Activated CD4-positive, alpha-beta memory T cell treated with anti-CD3 and anti-CD28 coated beads for 36 hours (primary cell): ENCODE data around the gene RNF213. TPM values are rescaled to one million over a fixed set of nuclear protein-coding genes. Genes with fewer than 3 reads are reported as not detected.

Experiments used
- CTCF ChIA-PET: fragments of 350-600 bp; sonication (Branson Sonifier 250); formaldehyde crosslinking; loops from one replicate; lab custom pipeline; 2021; ENCODE audit warnings: antibody characterized with exemption, inconsistent platforms; lab: Charles Lee
- POLR2A ChIA-PET: fragments of 350-600 bp; sonication (Branson Sonifier 250); formaldehyde crosslinking; loops from one replicate; lab custom pipeline; 2021; ENCODE audit warnings: antibody characterized with exemption; lab: Charles Lee
- DNase-seq: peaks from one replicate; pipeline ENCODE4 v3.0.0-alpha.2; 2020
- H3K27ac Mint-ChIP-seq: one replicate; pipeline ENCODE4 v1.8.0; 2021; ENCODE audit warnings: mixed read lengths
- H3K27me3 Mint-ChIP-seq: one replicate; pipeline ENCODE4 v1.8.0; 2021; ENCODE audit warnings: mixed read lengths
- H3K36me3 Mint-ChIP-seq: one replicate; pipeline ENCODE4 v1.8.0; 2021; ENCODE audit warnings: mixed read lengths
- H3K4me1 Mint-ChIP-seq: one replicate; pipeline ENCODE4 v1.8.0; 2021; ENCODE audit warnings: low read depth, mixed read lengths
- H3K4me3 Mint-ChIP-seq: one replicate; pipeline ENCODE4 v1.8.0; 2021; ENCODE audit warnings: mild to moderate bottlenecking, mixed read lengths
- H3K9me3 Mint-ChIP-seq: one replicate; pipeline ENCODE4 v1.8.0; 2021; ENCODE audit warnings: mixed read lengths
- intact Hi-C: fragments of 100-400 bp; cut with micrococcal nuclease; formaldehyde crosslinking; loops from one replicate; pipeline ENCODE4 v1.15.1; 2023
- total RNA-seq, 2 experiments: library from RNA; stranded (reverse); gene quantifications; one replicate each; pipeline ENCODE4 v1.2.3, GENCODE V29; 2021

Gene RNF213
- total RNA-seq, 2 experiments from 2014 or later, result 421 to 440 TPM

- peaks cover 10% of the 10 kb centered on the region for H3K27me3 Mint-ChIP-seq
- ChIA-PET POLR2A (interaction anchor here (0.9 to 1.0 kb wide), 2 partner anchors 13 to 135 kb away, joined by 3 read pairs; no protein-coding TSS in a partner anchor), CTCF (interaction anchor here (0.9 kb wide), 1 partner anchor 487 kb away, joined by 3 read pairs; no protein-coding TSS in a partner anchor)
- DNase-seq, result peak; percentile 18
- intact Hi-C loops, result loop anchor here (1.0 kb wide), 1 partner anchor 267 kb away; the partner anchor contains the start of gene EIF4A3
- H3K36me3 Mint-ChIP-seq, result no peaks in the 10 kb centered on the region
- H3K4me3 Mint-ChIP-seq, result peak overlapping the region; percentile 82
- no peak overlapping the region for H3K27ac Mint-ChIP-seq
- H3K9me3 Mint-ChIP-seq, result no peaks in the 10 kb centered on the region
- peaks cover 20% of the 10 kb centered on the region for H3K4me1 Mint-ChIP-seq
Measured at GRCh38 chr17:80414508-80414802, 153.8 kb downstream of the RNF213 start.

DNA sequence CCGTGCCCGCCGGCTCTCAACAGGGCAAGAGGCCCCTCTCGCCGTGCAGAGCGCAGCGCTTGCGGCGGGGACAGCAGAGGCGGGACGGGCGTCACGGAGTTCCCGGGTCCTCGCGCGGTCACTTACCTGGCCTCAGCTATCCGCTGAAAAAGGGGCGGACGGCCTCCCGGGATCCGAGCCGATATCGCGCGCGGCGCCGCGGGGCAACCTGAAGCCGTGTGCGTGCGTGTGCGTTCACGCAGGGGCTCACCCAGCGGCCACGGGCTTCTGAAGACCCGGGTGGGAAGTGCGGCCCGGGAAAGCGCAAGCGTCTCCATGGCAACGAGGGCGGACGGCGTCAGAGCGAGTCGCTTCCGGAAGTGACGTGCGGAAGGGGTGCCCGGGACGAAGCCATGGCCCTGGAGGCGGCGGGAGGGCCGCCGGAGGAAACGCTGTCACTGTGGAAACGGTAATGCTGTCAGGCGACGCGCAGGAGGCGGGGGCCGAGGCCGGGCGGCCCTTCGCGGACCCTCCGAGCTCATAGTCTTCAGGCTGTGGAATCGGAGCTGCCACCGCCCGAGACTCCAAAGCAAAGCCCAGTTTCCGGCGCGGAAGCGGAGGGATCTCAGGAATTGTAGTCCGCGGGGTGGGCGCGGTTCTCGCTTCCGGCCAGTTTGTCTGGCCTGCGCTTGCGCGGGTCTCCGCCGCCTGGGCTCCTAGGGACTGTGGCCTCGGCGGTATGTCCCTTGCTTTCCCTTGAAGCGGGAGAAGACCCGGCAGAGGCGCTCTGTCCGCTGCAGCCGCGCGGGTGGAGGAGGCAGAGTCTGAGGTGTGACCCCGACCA lies 154.4 kb downstream of the RNF213 start, which contains the start of gene ENDOV:
TSS of gene ENDOV (plus strand) at position 365 of the 823 bp plus-strand sequence. CDS start at position 393, 28 bp downstream.
- Mint-ChIP-seq H3K27ac (peak within 1 kb of the TSS; percentile 57), H3K36me3 (no peaks in the 10 kb centered on the region), H3K4me3 (peak within 1 kb of the TSS; percentile 82), H3K27me3 (peaks cover 10% of the 10 kb centered on the region), H3K4me1 (peaks cover 20% of the 10 kb centered on the region), H3K9me3 (no peaks in the 10 kb centered on the region)
- ChIA-PET POLR2A (interaction anchor here (0.9 to 1.0 kb wide), 2 partner anchors 13 to 134 kb away, joined by 3 read pairs; no protein-coding TSS in a partner anchor), CTCF (interaction anchor here (0.9 to 2.1 kb wide), 2 partner anchors 13 to 486 kb away, joined by 3 to 8 read pairs; no protein-coding TSS in a partner anchor)
- intact Hi-C loops, result loop anchor here (1.0 kb wide), 1 partner anchor 268 kb away; the partner anchor contains the start of gene EIF4A3
- peak; percentile 95 for DNase-seq

DNA sequence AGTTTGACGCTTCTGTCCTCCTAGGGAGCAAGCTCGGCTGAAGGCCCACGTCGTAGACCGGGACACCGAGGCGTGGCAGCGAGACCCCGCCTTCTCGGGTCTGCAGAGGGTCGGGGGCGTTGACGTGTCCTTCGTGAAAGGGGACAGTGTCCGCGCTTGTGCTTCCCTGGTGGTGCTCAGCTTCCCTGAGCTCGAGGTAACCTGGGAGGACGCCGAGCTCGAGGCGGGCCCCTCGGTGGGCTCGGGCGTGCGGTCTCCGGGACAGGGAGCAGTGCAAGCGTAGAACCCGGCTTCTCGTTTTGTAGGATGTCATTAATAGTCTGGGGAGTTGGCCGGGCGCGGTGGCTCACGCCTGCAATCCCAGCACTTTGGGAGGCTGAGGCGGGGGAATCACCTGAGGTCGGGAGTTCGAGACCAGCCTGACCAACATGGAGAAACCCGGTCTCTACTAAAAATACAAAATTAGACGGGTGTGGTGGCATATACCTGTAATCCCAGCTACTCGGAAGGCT lies 155.0 kb downstream of the RNF213 start:
- Mint-ChIP-seq H3K9me3 (no peaks in the 10 kb centered on the region), H3K27ac (peak overlapping the region; percentile 57), H3K4me1 (peaks cover 20% of the 10 kb centered on the region), H3K36me3 (no peaks in the 10 kb centered on the region), H3K27me3 (peaks cover 10% of the 10 kb centered on the region), H3K4me3 (peak overlapping the region; percentile 82)
- CTCF ChIA-PET, result interaction anchor here (0.7 to 2.1 kb wide), 2 partner anchors 12 to 314 kb away, joined by 4 to 8 read pairs; partner anchors contain the start of gene GAA
- POLR2A ChIA-PET, result no interaction called here
- DNase-seq, result no peak
- intact Hi-C loops, result no loop called here

GRCh38 chr17:80416260-80416939 lies 155.7 kb downstream of the RNF213 start:
- Mint-ChIP-seq H3K4me1 (peaks cover 20% of the 10 kb centered on the region), H3K27me3 (peaks cover 10% of the 10 kb centered on the region), H3K4me3 (peak overlapping the region; percentile 82), H3K9me3 (no peaks in the 10 kb centered on the region), H3K27ac (no peak overlapping the region), H3K36me3 (no peaks in the 10 kb centered on the region)
- POLR2A ChIA-PET, result no interaction called here
- CTCF ChIA-PET, result interaction anchor here (0.7 to 2.1 kb wide), 2 partner anchors 11 to 315 kb away, joined by 4 to 8 read pairs; partner anchors contain the start of gene GAA
- intact Hi-C loops, result no loop called here
- DNase-seq, result no peak

- CTCF ChIA-PET, result interaction anchor here (2.1 kb wide), 1 partner anchor 11 kb away, joined by 8 read pairs; no protein-coding TSS in a partner anchor
- POLR2A ChIA-PET, result no interaction called here
- Mint-ChIP-seq H3K27ac (no peak overlapping the region), H3K4me1 (peaks cover 20% of the 10 kb centered on the region), H3K27me3 (peaks cover 10% of the 10 kb centered on the region), H3K36me3 (no peaks in the 10 kb centered on the region), H3K4me3 (peak overlapping the region; percentile 82), H3K9me3 (no peaks in the 10 kb centered on the region)
- DNase-seq, result no peak
- intact Hi-C loops, result no loop called here
Measured at GRCh38 chr17:80416940-80417293, 156.3 kb downstream of the RNF213 start.

DNA sequence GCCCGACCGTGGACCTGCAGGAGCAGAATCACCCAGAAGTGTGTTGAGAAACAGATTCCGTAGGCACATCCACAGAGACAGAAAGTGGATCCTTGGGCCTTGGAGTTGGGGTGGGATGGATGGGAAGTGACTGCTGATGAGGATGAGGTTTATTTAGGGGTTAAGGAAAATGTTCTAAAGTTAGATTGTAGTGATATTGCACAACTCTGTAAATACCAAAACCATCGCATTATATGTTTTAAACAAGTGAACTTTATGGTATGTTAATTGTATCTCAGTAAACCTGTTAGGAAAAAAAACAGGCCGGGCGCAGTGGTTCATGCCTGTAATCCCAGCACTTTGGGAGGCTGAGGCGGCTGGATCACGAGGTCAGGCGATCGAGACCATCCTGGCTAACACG lies 157.9 kb downstream of the RNF213 start:
- intact Hi-C loops, result no loop called here
- Mint-ChIP-seq H3K36me3 (no peaks in the 10 kb centered on the region), H3K4me3 (no peak overlapping the region), H3K27ac (no peak overlapping the region), H3K9me3 (no peaks in the 10 kb centered on the region), H3K4me1 (peaks cover 20% of the 10 kb centered on the region), H3K27me3 (peaks cover 5% of the 10 kb centered on the region)
- DNase-seq, result no peak
- POLR2A ChIA-PET, result no interaction called here
- CTCF ChIA-PET, result interaction anchor here (1.4 kb wide), 1 partner anchor 481 kb away, joined by 4 read pairs; no protein-coding TSS in a partner anchor

DNA sequence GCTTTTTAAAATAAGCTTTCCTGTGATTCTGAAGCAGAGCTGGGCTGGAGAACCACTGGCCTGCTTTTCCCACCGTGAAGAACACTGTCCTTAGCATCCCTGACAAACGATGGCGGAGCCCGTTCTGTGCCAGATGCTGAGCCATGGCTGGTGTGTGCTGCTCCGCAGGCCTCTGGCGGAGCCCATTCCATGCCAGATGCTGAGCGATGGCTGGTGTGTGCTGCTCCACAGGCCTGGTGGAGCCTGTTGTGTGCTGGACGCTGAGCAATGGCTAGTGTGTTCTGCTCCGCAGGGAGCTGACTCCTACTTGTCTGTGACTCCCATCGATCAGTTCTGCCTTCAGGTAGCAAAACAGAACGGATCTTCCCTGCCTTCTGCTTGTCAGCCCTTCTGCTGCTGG lies 158.6 kb downstream of the RNF213 start:
- POLR2A ChIA-PET, result no interaction called here
- intact Hi-C loops, result no loop called here

DNA sequence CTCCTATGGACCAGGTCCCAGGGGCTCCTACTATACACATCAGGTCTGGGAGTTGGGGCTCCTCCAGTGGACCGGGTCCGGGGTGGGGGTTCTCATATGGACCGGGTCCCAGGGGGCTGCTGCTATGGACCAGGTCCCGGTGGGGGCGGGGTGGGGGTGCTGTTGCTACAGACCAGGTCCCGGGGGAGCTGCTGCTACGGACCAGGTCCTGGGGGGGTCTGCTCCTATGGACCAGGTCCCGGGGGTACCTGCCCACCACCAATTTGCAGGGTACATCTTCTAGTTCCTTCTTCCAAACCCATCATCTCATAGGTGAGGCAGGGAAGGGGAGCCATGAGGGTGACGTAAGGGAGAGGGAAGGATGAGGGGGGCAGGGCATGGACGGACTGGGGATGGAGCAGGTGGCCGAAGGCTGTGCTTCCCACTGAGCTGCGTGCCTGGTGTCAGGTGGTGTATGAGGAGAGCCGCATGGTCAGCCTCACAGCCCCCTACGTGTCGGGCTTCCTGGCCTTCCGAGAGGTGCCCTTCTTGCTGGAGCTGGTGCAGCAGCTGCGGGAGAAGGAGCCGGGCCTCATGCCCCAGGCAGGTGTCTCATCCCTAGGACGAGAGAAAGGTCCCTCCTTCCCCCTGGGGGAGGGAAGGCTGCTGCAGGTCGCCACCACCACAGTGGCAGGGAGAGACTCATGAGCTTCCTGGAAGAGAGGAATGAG lies 160.9 kb downstream of the RNF213 start:
- H3K4me3 Mint-ChIP-seq, result no peak overlapping the region
- H3K27me3 Mint-ChIP-seq, result no peaks in the 10 kb centered on the region
- peaks cover 14% of the 10 kb centered on the region for H3K4me1 Mint-ChIP-seq
- H3K9me3 Mint-ChIP-seq, result no peaks in the 10 kb centered on the region
- ChIA-PET POLR2A (no interaction called here), CTCF (no interaction called here)
- no peak overlapping the region for H3K27ac Mint-ChIP-seq
- no peaks in the 10 kb centered on the region for H3K36me3 Mint-ChIP-seq
- intact Hi-C loops, result no loop called here
- DNase-seq, result no peak

More for the DNA sequence above, 158.6 kb downstream of the RNF213 start:
- no peaks in the 10 kb centered on the region for H3K9me3 Mint-ChIP-seq
- peaks cover 16% of the 10 kb centered on the region for H3K4me1 Mint-ChIP-seq
- H3K36me3 Mint-ChIP-seq, result no peaks in the 10 kb centered on the region
- H3K4me3 Mint-ChIP-seq, result no peak overlapping the region
- H3K27ac Mint-ChIP-seq, result no peak overlapping the region
- CTCF ChIA-PET, result interaction anchor here (1.4 kb wide), 1 partner anchor 480 kb away, joined by 4 read pairs; no protein-coding TSS in a partner anchor
- peaks cover under 1% of the 10 kb centered on the region for H3K27me3 Mint-ChIP-seq
- DNase-seq, result no peak

DNA sequence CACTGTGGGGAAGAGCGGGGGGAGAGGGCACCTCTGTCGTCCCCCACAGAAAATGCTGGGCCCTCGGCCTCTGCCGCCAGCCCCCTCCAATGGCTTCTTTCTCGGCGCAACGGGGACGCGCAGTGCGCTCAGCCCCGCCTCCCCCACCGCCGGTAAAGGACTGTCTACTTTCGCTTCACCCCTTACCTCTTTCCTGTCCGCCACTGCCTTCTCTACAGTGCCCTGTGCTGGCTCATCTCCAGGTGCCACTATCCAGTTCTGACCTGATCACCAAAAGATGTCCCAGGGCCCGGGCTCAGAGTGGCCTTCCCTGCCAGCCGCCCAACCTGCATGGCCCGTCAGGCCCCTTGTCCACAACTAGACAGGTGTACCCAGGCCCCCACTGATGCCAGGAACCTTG lies 161.6 kb downstream of the RNF213 start:
- Mint-ChIP-seq H3K36me3 (no peaks in the 10 kb centered on the region), H3K4me3 (no peak overlapping the region), H3K9me3 (no peaks in the 10 kb centered on the region), H3K27me3 (no peaks in the 10 kb centered on the region), H3K4me1 (peaks cover 8% of the 10 kb centered on the region), H3K27ac (no peak overlapping the region)
- POLR2A ChIA-PET, result no interaction called here
- CTCF ChIA-PET, result no interaction called here
- intact Hi-C loops, result no loop called here
- no peak for DNase-seq

DNA sequence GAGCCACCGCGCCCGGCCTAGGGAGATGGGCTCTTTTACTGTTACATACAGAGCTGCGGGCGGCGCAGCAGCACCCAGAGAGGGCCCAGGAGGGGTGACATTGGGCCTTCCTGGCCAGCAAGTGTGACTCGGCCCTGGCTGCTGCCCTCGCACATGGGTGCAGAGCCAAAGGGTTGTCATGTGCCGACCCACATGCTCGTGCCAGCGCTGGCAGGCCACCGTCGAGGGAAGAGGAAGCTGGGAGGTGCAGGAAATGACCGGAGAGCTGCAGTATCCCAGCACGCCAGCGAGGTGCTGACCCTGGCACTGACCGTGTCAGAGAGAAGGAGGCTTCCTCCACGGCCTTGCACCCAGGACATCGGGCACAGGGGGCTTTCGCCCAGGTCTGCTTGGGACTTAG lies 162.3 kb downstream of the RNF213 start:
- Mint-ChIP-seq H3K27me3 (no peaks in the 10 kb centered on the region), H3K4me3 (no peak overlapping the region), H3K4me1 (peaks cover 8% of the 10 kb centered on the region), H3K36me3 (no peaks in the 10 kb centered on the region), H3K9me3 (no peaks in the 10 kb centered on the region), H3K27ac (no peak overlapping the region)
- intact Hi-C loops, result no loop called here
- ChIA-PET POLR2A (no interaction called here), CTCF (interaction anchor here (2.2 kb wide), 1 partner anchor 153 kb away, joined by 11 read pairs; no protein-coding TSS in a partner anchor)
- no peak for DNase-seq

DNA sequence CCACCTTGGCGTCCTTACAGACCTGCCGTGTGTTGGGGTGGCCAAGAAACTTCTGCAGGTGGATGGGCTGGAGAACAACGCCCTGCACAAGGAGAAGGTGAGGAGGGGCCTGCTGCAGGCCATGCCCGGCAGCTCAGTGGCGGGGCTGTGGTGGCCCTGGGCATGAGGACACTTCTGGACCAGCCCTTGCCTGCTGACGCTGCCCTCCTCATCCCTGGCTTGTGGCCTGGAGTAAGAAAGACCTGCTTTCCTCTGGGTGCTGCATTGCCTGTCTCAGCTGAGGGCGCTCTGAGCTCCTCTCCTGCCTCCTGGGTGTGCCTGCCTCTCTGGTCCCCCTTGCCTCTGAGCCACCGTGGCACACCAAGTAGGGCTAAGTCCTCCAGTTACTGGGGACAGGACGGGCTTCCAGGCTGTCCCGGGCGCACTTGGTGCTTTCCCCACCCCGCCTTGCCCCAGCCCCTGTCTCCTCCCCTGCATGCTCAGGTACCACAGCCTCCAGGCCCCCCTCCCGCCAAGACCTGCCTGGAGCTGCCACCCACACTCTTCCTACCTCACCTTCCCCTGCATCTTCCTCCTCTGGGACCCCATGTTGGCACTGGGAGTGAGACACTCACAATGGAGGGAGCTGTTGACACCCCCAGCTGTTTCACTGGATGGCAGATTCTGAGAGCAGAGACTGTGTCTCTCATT lies 163.0 kb downstream of the RNF213 start:
- ChIA-PET POLR2A (no interaction called here), CTCF (interaction anchor here (2.2 kb wide), 1 partner anchor 152 kb away, joined by 11 read pairs; no protein-coding TSS in a partner anchor)
- H3K27ac Mint-ChIP-seq, result no peak overlapping the region
- DNase-seq, result no peak
- H3K4me1 Mint-ChIP-seq, result peaks cover 8% of the 10 kb centered on the region
- no peaks in the 10 kb centered on the region for H3K9me3 Mint-ChIP-seq
- no peaks in the 10 kb centered on the region for H3K36me3 Mint-ChIP-seq
- intact Hi-C loops, result no loop called here
- H3K4me3 Mint-ChIP-seq, result no peak overlapping the region
- no peaks in the 10 kb centered on the region for H3K27me3 Mint-ChIP-seq
